Activated CD8-positive, alpha-beta memory T cell treated with anti-CD3 and anti-CD28 coated beads for 36 hours (primary cell): Measurements from ENCODE around the gene NAALAD2. TPM values are rescaled to one million over a fixed set of nuclear protein-coding genes. Genes with fewer than 3 reads are reported as not detected.
"Not testable (repeated sequence)": the region's sequence is repeated elsewhere in the genome, so short reads cannot be mapped to it uniquely, and the experiment has no call there.

Experiments
- CTCF ChIA-PET: fragments of 350-600 bp; sonication (Branson Sonifier 250); formaldehyde crosslinking; loops from one replicate; lab custom pipeline; 2021; ENCODE audit warnings: antibody characterized with exemption; lab: Charles Lee
- POLR2A ChIA-PET: fragments of 350-600 bp; sonication (Branson Sonifier 250); formaldehyde crosslinking; loops from one replicate; lab custom pipeline; 2021; ENCODE audit warnings: antibody characterized with exemption; lab: Charles Lee
- total RNA-seq, 2 experiments: library from RNA; stranded (reverse); gene quantifications; one replicate each; pipeline ENCODE4 v1.2.3, GENCODE V29; 2021

The NAALAD2 gene
- not detected for total RNA-seq

DNA sequence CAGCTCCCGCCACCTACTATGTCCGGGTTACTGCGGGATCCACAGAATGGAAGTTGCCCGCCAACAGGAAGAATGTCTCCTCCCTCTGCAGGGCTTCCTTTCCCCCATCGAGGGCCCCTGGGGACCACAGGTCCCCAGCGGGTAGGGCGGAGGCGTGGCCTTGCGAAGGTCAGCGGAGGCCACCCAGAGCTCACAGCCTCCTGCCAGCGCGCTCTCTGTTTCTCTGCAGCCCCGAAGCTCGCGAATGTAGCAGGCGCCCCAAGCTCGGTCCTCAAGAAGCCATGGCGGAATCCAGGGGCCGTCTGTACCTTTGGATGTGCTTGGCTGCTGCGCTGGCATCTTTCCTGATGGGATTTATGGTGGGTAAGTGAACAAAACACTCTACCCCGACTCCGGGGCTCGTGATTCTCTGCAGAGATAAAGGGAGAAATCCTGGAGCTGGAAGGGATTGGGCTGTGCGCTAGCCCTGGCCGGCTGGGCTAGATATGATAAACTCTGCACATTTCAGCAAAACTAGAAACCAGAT is at the start of gene NAALAD2:
Gene NAALAD2 (plus strand): TSS at position 186 of the 526 bp plus-strand sequence. CDS start 96 bp downstream, at position 282.
- ChIA-PET POLR2A (no interaction called here), CTCF (no interaction called here)

DNA sequence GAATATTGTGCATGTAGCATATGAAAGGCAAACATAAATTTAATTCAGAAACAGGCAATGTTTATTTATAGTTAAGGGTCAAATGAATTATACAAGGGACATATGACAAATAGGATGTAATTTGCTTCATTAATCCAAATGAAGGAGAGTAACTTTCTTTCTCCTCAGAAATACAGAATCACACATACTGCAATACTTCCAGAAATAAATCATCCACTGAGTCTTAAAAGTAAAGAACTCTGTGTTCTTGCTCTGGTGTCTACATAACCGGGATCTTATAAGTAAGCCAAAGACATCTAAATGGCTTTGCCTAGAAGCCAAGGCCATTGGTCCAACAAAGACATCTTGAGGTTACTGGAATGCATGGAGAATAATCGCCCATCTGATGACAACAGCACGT is 48.8 kb upstream of the NAALAD2 start, which contains the start of gene UBTFL1:
Gene UBTFL1 (plus strand): TSS at position 301 of the 400 bp plus-strand sequence. CDS start 0 bp downstream, at position 301.
- CTCF ChIA-PET, POLR2A ChIA-PET: not testable (repeated sequence)

DNA sequence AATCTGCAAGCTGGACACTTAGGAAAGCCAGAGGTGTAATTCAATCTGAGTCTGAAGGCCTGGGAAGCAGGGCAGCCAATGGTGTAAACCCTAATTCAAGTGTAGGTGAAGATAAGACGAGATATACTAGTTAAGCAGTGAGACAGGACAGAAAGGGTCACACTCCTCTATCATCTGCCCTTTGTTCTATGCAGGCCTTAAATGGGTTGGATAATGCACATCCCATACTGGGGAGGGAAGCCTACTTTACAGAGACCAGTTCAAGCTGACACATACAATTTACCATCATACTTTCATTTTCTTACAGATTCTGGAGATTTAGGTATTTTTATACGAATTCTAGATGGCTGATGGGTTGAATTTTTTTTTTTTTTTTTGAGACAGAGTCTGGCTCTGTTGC is 45.7 kb upstream of the NAALAD2 start:
- POLR2A ChIA-PET, CTCF ChIA-PET: not testable (repeated sequence)

DNA sequence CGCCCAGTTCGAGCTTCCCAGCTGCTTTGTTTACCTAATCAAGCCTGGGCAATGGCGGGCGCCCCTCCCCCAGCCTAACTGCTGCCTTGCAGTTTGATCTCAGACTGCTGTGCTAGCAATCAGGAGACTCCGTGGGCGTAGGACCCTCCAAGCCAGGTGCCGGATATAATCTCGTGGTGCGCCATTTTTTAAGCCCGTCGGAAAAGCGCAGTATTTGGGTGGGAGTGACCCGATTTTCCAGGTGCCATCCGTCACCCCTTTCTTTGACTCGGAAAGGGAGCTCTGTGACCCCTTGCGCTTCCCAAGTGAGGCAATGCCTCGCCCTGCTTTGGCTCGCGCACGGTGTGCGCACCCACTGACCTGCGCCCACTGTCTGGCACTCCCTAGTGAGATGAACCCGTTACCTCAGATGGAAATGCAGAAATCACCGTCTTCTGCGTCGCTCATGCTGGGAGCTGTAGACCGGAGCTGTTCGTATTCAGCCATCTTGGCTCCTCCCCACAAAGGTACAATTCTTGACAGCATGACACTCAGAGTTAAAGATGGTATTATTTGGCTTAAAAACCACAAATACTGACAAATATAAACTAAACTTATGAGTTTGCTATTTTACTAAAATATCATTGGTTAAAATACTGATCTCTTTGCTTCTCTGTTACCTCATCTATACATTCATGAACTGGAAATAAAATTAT is 39.1 kb upstream of the NAALAD2 start:
- CTCF ChIA-PET, POLR2A ChIA-PET: not testable (repeated sequence)

DNA sequence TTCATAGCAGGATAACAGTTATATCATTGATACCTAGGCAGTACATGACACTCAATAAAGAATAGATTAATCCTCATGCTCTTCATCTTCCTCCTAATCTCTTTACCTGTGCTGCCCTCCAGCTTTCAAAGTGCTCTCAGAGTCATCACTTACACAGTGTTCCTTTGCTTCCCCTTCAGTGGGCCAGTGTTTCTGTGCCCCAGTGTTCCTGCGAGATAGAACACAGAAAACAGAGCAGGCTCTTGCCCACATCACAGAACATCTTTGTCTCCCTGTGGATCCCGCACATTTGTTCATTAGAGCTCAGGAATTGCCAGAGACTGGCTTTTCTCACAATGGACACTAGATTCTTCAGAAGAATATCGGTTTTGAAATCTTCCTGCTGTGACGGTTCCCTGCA is 36.2 kb upstream of the NAALAD2 start:
- POLR2A ChIA-PET, CTCF ChIA-PET: not testable (repeated sequence)

DNA sequence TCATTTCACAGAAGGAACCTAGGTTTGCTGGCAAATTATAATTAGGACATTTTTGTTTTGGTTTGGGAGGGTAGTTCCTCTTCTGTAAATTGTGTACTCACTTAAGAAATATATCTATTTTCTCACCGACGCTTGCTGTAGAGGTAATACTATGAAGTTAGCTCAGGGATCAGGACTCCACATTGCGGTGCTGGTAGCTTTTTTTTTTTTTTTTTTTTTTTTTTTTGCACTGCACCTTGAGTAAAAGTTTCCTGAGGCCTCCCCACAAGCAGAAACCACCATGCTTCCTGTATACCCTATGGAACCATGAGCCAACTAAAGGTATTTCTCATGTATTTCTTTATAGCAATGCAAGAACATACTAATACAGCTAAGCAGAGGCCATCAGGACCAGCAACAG is 34.0 kb upstream of the NAALAD2 start:
- CTCF ChIA-PET, result no interaction called here
- POLR2A ChIA-PET, result no interaction called here

DNA sequence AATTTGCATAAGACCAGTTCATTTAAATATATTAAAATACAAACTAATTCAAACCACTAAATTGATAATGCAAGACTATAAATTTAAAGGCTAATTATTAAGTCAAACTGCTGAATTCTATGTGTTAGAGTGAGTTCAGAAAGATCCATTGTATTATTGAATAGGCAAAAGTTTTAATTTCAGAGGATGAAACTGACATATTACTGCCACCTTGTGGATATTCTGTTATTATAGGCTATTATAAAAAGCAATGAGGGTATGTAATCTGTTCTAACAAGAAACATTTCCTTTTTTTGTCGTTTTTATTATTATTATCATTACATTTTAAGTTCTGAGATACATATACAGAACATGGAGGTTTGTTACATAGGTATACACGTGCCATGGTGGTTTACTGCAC is 20.9 kb upstream of the NAALAD2 start:
- ChIA-PET CTCF (no interaction called here), POLR2A (no interaction called here)

DNA sequence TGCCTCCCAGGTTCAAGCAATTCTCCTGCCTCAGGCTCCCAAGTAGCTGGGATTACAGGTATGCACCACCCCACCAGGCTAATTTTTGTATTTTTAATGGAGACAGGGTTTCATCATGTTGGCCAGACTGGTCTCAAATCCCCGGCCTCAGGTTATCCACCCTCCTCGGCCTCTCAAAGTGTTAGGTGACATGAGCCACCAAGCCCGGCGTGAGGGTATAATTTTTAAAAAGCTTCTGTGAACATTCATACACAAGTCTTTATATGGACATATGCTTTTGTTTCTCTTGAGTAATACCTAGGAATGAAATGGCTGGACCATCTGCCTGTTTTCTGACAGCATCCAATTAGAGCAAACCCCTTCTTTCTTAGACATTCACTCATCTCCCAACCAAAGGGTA is 14.3 kb upstream of the NAALAD2 start:
- CTCF ChIA-PET, result no interaction called here
- POLR2A ChIA-PET, result no interaction called here

DNA sequence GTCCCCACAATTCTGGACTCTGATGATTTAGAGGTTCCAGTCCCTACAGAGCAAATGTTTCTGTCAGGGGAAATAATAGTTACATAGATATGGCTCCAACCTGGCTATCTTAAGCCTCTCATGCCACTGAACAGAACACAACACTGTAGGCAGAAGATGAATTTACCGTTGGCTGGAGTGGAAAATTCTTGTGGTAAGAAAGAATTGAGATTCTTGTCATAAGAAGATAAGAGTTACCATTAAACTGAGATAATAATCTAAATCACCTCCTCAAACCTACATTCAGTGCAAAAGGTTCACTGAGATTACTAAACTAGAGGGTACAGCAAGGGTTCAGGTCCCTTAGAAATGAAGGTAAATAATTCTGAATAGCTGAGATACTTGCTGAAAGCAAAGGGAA is 10.1 kb upstream of the NAALAD2 start:
- CTCF ChIA-PET, result no interaction called here
- POLR2A ChIA-PET, result no interaction called here

DNA sequence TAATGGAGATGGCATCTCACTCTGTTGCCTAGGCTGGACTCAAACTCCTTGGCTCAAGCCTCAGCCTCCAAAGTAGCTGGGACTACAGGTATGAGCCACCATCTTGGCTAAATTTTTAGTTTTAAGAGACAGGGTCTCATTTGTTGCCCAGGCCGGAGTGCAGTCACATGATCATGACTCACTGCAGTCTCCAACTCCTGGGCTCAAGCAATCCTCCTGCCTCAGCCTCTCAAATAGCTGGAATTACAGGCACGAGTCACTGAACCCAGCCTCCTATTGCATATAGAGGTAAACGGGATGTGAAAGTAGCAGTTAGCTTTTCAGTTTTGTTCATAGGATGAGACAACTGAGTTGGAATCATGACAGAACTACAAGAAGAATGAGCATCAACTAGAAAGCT is 9.5 kb upstream of the NAALAD2 start:
- POLR2A ChIA-PET, result no interaction called here
- CTCF ChIA-PET, result no interaction called here

DNA sequence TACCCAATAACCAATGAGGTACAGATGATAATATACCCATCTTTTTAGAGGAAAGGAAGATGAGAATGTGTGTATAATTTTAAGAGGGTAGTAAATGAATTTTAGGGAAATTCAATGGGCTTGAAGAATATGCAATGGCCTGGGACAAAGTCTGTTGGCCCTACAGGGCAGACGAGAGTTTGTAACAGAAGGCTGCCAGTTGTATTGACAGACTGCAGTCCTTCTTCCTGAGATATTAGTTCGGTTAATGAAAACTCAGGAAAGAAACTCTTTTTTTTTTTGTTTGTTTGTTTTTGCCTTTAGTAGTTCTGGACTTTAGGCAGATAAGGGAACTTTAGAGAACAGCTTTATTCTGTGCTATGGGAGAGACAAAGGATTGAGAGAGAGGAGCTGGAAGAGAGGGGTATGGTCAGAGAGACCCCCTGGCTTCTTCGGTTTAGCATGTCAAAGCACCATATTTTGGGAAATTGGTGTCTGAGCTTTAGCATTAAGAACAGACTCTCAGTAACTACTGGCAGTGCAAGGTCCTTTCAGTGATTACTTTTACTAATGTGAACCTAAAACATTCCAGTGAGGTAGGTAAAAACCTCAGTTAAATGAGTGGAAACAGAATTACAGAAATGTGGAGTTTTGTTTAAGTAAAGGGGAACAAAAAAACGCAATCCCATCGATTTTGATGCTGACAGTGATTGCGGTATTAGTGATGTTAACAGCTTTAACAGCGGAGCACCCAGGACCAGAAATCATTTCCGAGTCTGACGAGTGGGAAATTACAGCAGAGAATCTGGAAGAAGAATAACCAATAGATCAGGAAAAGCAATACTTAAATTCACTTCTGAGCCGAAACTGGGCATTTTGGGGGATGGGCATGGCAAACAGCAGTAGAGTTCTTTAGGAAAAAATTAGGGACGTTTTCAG is 644 bp upstream of the NAALAD2 start:
- CTCF ChIA-PET, result no interaction called here

DNA sequence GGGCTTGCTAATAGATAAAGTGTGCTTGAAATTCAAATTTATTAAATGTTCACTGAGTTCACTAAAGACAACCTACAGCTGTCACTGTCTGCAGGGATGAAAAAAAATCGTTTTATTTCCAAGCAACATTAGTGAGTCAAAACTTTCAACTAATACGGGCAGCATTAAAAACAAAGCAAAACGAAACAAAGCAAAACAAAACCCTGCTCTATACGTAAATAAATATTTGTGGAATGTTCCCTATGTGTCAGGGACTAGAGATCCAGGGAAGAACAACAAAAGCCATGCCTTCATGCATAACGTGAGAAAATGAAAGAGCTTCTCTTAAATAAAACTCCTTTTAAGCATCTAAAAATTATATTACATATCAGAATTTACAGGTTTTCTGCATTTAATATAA is 553 bp downstream of the NAALAD2 start:
- POLR2A ChIA-PET, result no interaction called here
- CTCF ChIA-PET, result no interaction called here

More for the DNA sequence above, 644 bp upstream of the NAALAD2 start:
- POLR2A ChIA-PET, result no interaction called here

DNA sequence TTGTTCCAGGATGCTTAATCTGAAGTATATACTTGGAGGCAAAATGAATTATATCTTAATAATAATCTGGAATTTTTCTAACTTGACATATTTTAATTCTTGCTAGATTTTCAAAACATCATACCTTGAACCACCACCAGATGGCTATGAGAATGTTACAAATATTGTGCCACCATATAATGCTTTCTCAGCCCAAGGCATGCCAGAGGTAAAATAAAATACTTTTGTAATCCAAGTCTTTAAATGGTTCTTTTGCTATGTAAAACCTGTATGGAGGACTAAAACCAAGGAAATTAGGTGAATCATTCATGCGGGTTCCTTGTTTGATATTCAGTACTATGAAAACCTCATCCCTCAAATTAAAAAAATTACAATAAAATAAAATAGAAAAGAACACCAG is 14.4 kb downstream of the NAALAD2 start:
- ChIA-PET POLR2A (no interaction called here), CTCF (no interaction called here)

DNA sequence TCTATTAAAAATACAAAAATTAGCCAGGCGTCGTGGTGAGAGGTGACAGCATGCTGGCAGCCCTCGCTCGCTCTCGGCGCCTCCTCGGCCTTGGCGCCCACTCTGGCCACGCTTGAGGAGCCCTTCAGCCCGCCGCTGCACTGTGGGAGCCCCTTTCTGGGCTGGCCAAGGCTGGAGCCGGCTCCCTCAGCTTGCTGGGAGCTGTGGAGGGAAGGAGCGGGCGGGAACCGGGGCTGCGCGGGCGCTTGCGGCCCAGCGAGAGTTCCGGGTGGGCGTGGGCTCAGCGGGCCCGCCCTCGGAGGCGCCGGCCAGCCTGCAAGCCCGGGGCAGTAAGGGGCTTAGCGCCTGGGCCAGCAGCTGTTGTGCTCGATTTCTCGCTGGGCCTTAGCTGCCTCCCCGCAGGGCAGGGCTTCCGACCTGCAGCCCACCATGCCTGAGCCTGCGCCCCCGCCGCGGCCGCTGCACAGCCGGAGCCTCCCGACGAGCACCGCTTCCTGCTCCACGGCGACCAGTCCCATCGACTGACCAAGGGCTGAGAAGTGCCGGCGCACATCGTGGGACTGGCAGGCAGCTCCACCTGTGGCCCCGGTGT is 32.6 kb downstream of the NAALAD2 start:
- CTCF ChIA-PET, POLR2A ChIA-PET: not testable (repeated sequence)

DNA sequence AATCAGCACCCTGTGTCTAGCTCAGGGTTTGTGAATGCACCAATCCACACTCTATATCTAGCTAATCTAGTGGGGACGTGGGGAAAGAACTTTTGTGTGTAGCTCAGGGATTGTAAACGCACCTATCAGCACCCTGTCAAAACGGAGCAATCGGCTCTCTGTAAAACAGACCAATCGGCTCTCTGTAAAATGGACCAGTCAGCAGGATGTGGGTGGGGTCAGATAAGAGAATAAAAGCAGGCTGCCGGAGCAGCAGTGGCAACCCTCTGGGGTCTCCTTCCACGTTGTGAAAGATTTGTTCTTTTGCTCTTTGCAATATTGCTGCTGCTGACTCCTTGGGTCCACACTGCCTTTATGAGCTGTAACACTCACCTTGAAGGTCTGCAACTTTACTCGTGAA is 33.2 kb downstream of the NAALAD2 start:
- POLR2A ChIA-PET, CTCF ChIA-PET: not testable (repeated sequence)

DNA sequence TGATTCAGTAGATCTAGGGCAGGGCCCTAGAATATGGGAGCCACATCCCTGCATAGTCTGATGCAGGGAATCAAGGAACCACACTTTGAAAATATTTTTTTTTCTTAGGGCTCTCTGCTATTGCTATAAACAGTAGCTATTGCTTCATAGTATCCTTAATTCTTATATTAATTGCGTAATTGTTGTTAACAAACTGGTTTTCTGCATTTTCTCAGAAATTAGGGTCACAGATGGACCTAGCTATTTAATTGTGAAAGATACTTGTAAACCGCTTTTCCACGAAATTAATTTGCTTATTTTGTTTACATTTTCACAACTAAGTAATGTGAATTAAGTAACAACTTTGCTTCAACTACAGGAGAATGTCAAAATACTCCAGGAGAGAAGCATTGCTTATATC is 34.1 kb downstream of the NAALAD2 start:
- POLR2A ChIA-PET, result no interaction called here
- CTCF ChIA-PET, result no interaction called here

DNA sequence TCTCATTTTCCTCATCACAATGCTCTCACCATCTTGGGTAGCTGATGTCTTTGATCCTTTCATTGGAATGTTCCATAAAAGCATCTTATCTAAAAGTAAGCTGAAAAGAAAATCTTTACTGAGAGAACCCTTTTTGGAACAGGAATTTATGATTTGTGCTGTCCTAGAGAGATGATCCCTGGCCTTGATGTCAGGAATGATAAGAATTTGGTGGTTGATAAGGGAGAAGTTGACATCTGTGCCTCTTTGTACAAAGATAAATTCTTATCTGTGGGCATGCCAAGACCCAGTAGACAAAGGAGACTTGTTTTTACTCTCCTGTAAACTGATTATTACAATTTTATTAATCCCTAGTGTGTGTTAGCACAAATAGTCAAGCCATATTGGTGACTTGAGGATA is 36.9 kb downstream of the NAALAD2 start:
- POLR2A ChIA-PET, result no interaction called here

DNA sequence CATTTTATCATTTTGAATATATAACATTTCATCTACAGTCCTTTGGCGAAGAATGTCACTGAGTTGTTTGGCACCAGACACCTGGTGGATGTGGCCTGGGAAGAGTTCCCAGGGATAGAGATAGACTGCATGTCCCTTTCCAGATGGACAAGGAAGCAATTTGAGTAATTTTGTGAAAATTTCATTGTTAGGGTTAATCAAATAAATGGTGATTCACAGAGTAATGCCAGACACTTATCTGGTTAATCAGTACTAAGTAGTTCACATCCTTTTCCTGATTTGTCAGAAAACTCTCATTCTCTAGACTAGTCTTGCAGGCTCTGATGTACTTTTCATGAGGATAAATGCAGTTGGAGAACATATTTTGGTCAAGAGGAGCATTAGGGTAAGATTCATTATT is 41.6 kb downstream of the NAALAD2 start:
- ChIA-PET CTCF (no interaction called here), POLR2A (no interaction called here)

More for the DNA sequence above, 36.9 kb downstream of the NAALAD2 start:
- CTCF ChIA-PET, result no interaction called here

DNA sequence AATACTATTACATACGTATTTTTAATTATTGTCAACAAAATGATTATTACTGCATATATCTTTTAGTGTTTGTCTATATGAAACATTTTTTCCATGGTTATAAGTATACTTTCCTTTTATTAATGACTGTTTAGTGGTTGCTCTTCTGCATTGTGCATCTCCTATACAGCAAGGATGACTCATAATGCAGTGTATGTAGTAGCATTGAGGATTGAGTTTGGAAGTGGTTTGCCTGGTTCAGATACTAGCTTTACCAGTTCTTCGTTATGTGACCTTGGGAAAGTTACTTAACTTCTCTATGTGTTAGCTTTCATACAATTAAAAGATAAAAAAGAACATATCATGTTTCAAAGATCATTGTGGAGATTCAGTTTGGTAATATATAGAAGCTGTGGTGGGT is 44.3 kb downstream of the NAALAD2 start:
- ChIA-PET POLR2A (no interaction called here), CTCF (no interaction called here)

DNA sequence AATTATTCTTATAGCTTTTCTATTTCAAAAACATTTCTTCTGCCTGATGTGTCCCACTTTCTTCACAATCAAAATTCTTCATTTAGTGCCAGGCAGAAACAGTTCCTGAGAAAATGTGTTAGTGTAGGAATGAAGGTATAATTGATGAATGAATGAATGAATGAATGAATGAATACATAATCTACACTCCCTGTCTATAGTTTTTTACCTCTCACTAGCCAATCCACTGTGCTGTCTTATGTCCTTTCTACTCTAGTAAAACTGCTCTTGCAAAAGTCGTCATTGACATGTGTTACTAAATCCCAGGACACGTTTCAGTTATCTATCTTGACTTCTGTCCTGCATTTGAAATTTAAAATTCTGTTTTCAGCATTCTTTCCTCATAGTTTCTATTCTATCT is 45.5 kb downstream of the NAALAD2 start:
- POLR2A ChIA-PET, result no interaction called here
- CTCF ChIA-PET, result no interaction called here
